Mucosa of gallbladder (tissue), 1 donor: ENCODE data around the gene NELFCD. TPM values are rescaled to one million over a fixed set of nuclear protein-coding genes. Genes with fewer than 3 reads are reported as not detected.
"Not testable (repeated sequence)": the region's sequence is repeated elsewhere in the genome, so short reads cannot be mapped to it uniquely, and the experiment has no call there.

ENCODE experiments used
- DNase-seq: peaks from one replicate; pipeline ENCODE4 v3.0.0-alpha.2; 2020; ENCODE audit warnings: low spot score
- total RNA-seq: library from RNA; stranded (reverse); gene quantifications from one replicate; pipeline ENCODE4 v1.2.1, GENCODE V29; 2021
- donor health status: DM: no; HTN: no; CAD: no.

Gene NELFCD, protein sequence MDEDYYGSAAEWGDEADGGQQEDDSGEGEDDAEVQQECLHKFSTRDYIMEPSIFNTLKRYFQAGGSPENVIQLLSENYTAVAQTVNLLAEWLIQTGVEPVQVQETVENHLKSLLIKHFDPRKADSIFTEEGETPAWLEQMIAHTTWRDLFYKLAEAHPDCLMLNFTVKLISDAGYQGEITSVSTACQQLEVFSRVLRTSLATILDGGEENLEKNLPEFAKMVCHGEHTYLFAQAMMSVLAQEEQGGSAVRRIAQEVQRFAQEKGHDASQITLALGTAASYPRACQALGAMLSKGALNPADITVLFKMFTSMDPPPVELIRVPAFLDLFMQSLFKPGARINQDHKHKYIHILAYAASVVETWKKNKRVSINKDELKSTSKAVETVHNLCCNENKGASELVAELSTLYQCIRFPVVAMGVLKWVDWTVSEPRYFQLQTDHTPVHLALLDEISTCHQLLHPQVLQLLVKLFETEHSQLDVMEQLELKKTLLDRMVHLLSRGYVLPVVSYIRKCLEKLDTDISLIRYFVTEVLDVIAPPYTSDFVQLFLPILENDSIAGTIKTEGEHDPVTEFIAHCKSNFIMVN
- total RNA-seq: 55.2 TPM

DNA sequence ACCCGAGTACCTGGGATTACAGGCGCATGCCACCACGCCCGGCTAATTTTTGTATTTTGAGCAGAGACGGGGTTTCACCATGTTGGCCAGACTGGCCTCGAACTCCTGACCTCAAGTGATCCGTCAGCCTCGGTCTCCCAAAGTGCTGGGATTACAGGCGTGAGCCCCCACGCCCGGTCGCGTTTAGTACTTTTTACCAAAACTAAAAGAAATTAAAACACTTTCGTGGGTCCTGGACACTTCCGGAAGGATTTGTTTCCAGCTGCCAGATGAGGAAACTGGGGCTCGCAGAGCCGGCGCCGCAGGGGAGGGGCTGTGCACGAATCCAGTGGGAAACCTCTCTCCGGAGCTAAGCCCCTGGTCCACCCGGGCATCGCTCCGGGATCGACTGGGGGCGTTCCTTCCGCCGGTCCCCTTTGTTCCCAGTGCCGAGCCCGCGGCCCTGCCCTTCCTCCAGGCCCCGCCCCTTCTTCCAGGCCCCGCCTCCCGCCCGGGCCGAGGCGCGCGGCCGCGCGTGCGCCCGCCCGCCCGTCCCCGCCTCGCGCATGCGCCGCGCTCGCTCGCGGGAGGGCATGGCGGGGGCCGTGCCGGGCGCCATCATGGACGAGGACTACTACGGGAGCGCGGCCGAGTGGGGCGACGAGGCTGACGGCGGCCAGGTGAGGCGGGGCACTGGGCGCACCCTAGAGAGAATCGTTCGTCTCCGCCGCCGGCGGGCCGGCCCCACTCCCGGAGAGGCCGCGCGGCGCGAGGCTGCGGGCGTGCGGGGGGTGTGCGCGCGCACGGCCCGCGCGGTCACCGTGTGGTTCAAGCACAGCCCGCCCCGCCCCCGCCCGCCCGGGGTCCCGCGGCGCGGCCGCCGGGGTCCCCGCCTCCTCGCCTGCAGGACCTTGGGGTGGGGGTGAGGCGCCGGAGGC is at the start of gene NELFCD:
TSS of gene NELFCD (plus strand) at position 546 of the 917 bp plus-strand sequence. CDS start at position 600, 54 bp downstream.
- peak; percentile 86 for DNase-seq

DNA sequence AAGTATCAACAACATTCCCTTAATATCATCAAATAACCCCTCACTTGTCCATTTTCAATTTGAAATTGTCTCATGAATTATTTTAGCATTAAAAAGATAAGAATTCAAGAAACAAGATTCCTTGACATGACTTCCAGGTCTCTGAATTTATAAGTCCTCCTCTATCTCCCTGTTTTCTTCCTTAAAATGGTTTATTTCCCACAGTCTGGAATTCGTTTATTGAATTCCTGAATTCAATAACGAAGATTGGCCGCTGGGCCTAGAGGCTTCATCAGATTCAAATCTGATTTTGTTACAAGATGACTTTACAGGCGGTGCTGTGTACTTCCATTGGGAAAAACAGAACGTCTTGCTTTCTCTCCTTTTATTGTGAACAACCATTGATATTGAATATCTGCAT is 48.9 kb upstream of the NELFCD start:
- no peak for DNase-seq

DNA sequence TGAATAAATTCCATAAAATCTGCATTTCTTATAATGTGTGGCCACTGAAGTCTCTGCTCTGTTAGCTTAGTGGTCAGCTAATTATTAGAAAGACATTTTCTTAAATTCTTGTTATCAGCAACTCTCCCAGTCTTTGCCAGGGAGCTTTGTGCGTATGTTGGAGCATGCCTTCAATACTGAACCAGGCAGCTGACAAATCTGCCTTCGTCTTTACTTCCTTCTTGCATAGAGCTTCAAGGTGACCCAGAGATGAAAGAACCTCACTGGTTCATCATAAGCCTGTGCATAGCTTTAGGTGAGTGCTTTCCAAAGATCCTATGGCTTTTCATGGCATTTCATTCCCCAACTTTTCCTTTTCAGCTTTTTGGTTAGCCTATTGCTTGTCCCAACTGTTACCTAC is 43.0 kb upstream of the NELFCD start:
- DNase-seq: no peak

DNA sequence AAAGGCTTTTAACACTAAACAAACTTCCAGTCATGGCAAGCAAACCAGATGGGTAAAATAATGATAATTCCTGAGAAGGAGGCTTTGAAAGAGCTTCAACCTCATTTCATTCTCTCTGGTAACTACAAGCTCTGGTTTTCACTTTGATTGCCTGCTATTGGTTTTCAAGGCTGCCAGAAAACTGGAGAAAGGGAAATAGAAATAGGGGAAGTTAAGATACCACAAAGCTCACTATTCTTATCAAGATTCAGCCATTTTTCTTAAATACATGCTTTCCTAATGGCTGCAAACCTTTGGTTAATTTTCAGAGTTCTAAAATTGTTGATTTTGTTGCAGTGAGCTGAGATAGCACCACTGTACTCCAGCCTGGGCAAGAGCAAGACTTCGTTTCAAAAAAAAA is 42.5 kb upstream of the NELFCD start:
- no peak for DNase-seq

DNA sequence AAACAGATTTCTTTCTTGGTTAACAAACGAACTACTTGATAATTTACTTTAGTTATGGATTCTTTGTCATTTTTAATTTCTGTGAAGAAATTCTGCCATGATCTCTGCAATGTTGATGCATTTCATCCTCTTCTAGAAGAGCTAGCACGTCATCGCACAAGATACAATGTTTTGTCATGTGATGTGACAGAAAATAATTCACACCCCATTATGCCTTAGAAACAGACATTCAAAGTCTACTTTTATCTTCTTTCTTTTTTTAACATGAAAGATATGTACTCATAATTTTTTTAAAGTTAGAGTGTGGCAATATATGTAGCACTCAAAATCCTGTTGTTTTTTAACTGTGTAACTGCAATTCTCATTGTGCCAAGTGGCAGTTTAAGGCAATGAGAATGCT is 39.6 kb upstream of the NELFCD start:
- DNase-seq: no peak

DNA sequence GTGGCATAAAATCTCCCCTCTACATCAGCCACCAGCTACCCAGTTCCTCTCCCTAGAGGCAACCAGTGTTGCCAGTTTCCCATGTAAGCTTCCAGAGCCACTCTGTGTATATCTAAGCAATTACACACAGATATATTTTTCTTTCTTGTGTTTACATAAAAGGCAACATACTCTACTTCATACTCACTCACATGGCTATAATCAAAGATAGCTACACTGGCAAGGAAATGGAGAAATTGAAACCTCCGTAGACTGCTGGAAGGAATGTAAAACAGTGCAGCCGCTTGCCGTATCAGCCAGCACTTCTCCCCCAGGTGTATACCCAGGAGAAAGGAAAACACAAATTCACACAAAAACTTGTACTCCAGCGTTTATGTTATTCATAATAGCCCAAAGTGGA is 38.5 kb upstream of the NELFCD start:
- DNase-seq: no peak

DNA sequence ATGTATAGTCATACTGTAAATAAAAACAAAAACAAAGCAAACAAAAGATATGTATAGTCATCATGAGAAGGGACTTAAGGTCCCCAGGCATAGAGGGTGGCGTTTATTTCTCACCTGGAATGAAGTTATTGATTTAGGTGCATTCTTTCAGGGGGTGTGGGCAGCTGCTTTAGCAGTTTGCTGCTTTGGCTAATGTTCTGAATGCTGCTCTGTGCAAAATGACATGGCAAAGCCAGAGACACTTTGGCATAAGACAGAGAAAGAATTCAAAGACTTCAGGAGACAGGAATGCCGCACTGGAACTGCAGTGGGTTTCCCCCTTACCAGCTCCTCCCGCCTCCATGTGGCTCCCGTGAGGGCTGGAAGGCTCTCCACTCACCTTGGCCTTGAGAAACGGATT is 36.4 kb upstream of the NELFCD start:
- peak; percentile 51 for DNase-seq

DNA sequence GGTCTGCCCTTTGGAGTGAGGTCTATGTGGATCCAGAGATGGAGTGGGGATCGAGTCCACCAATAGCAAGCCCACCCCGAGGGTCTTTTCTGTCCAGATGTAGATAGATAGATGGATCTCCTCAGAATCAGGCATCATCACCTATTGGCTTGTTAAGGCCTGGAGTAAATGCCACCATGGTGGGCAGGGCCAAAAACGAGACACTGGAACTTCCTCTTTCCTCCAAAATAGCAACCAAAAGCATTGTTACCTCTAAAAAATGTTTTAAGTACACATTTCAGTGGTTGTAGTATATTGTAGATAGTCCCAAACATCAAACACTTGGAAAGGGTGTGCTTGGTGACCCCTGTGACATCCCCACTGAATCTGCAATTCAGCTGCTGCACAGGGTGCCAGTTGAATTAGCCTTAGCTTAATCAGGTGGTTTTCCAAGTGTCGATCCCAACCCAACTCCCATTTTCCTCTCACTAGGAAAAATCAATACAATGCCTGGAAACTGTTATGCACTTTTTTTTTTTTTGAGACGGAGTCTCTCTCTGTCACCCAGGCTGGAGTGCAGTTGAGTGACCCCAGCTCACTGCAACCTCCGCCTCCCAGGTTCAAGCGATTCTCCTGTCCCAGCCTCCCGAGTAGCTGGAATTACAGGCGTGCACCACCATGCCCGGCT is 35.0 kb upstream of the NELFCD start:
- no peak for DNase-seq

DNA sequence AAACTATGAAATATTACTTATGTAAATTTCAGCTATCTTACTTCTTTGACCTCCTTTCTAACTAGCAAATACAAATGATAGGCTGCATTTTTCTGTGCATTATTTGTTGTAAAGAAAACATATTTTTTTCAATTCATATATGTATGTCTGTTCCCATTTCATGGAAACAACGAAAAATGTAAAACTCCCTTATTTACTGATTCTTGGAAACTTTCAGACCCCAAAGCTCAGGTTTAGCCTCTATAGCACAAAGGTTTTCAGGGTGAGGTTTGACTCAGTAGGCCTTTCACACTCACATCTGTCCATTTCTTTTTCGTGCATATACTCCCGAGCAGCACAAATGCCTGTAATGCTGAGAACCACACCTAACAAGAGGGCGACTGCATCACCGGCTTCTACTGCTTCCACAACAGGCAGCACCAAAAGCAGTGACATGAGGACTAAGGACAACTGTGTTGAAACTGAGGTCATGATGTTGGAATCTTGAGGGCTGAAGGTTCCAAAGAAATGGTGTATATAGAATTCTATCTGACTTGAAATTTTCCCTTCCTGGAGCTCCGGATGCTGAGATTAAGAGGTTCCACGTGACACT is 33.2 kb upstream of the NELFCD start:
- DNase-seq: not testable (repeated sequence)

DNA sequence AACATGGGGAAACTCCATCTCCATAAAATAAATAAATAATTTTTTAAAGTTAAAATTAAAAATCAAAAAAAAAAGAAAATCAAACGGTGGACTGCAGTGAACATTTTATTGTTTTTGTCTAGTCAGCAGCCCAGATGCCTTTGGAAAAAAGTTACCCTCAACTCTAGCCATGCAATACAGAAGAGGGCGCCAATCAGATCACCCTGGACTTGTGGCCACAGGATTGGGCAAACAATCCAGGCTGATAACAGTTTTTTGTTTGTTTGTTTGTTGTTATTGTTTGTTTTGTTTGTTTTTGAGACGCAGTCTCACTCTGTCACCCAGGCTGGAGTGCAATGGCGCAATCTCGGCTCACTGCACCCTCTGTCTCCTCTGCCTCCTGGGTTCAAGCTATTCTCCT is 30.5 kb upstream of the NELFCD start:
- no peak for DNase-seq

DNA sequence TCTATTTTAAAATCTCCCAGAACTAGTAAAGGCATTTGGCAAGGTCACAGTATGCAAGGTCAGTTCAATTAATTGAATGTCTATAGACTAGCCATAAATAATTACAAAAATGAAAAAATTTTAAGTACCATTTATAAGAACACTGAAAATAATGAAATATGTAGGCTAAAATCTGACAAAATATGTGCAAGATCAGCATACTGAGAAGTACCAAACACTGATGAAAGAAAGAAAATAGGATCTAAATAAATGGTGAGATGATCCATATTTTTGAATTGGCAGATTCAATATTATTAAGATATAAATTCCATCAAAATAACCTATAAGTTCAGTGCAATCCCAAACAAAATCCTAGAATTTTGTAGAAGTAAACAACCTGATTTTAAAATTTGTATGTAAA is 28.0 kb upstream of the NELFCD start:
- DNase-seq: no peak

DNA sequence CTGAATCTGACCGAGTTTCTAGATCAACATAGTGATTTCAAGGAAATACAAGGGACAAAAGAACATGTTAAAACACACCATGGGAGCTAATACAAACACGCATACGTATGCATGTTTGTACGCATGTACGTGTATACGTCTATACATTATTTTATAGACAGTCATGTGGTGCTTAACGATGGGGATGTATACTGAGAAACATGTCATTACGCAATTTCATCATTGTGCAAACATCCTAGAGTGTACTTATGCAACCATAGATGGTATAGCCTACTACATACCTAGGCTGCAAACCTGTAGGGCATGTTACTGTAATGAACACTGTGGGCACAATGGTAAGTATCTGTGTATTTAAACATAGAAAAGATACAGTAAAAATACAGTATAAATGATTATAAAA is 25.0 kb upstream of the NELFCD start:
- DNase-seq: no peak

DNA sequence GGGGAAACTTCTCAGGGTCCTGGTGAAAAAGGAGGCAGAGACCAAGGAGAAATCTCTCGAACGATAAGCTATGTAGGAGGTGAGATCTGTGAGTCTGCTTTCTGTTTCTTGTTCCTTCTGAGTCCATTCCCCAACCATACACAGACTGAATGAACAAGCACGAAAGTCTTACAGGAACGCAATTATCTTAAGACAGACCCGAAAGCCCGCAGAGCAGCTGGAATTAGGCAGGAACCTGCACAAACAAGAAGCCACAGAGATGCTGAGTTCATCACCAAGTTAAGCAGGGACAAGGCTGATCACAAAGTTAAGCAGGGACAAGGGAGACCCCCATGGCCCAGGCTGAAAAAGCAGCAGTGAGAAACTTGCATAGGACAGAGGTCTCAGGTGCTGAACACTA is 21.4 kb upstream of the NELFCD start:
- no peak for DNase-seq

DNA sequence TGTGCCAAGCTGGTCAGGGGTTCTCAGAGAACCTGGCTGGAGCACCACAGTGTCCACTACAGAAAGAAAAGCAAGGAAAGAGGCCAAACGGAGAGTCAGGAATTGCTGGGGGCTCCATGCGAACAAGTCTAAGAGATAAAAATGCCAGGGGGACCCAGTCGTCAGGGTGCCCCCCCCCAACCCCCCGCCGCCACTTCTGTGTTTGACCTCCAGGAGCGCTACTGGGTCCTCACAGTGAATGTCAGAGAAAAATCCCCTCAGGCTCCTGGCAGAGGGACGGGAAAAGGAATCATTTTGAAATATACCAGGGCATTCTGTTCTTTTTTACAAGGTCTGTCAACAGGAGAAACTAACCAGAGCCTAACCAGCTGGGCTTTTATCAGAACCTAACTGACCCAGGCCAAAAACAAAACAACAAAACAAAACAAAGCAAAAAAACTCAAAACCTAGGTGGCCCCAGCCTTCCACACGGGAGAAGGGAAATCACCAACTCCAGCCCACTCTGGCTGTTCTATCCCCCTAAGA is 17.9 kb upstream of the NELFCD start:
- DNase-seq: no peak

DNA sequence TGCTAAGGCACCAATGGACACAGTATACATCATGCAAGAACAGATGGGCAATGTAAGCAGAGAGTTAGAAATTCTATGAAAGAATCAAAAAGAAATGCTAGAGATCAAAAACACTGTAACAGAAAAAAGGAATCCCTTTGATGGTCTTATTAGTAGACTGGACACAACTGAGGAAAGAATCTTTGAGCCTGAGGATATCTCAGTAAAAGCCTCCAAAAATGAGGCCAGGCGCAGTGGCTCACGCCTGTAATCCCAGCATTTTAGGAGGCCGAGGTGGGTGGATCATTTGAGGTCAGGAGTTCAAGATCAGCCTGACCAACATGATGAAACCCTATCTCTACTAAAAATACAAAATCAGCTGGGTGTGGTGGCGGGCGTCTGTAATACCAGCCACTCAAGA is 17.1 kb upstream of the NELFCD start:
- not testable (repeated sequence) for DNase-seq

DNA sequence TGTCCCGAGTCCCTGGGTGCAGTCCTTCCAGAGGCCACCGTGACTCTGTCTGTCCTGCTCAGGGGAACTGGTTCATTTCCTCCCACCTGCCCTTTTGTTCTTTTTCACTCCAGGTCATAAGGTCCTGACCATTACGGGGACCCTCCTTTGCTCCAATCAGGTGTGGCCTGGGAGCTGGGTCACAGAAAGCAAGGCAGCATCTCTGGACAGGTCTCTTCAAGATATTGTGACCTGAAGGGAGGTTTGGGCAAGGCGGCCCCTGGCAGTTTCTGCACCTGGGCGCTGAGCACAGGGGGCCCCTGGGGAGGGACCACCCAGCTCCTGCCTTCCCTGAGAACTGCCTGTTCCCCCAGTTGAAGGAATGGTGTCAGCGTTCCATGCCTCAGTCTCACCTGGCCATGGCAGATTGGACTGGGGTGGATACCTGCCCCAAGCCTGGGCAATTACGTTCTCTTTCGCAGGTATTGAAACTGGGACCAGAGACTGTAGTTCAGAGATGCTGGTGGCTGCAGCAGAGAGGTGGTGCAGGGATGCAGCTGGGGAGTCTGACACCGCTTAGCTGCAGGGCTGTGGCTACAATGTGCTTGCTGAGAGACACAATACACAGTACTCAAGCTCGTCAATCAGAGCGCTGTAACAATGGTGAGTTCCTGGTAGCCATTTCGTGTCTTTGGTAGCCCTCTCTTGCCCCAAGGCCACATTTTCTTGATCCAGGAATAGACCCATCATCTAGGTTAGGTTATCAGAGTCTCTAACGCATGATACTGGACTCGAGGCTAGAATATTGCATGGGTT is 15.6 kb upstream of the NELFCD start:
- no peak for DNase-seq

DNA sequence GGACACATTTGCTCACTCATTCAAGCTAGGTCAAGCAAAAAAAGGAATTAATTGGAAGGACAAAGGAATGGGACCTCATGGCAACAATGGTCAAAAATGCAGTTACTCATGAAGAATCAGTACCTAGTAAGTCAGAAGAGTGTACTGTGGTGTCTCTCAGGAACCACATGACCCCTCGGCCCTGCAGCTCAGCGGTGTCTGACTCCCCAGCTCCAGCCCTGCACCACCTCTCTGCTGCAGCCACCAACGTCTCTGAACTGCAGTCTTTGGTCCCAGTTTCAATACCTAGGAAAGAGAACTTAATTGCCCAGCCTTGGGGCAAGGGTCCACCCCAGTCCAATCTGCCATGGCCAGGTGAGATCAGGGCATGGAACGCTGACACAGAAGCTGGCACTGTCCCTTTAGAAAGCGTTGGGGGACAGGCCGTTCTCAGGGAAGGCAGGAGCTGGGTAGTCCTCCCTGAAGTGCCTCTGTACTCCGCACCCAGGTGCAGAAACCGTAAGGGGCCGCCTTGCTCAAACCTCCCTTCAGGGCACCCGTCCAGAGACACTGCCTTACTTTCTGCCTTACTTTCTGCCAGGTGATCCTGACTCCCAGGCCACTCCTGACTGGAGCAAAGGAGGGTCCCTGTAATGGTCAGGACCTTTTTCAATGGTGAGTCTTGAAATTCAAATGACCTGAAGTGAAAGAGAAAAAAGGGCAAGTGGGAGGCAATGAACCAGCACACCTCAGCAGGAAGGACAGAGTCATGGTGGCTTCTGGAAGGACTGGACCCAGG is 13.2 kb upstream of the NELFCD start:
- no peak for DNase-seq

DNA sequence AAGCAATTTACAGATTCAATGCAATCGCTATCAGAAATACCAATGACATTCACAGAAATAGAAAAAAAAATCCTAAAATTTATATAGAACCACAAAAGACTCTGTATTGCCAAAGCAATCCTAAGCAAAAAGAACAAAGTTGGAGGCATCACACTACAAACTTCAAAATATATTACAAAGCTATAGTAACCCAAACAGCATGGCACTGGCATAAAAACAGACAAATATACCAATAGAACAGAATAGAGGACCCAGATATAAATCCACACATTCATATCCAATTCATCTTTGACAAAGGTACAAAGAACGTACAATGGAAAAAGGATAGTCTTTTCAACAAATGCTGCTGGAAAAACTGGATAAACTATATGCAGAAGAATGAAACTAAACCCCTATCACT is 11.6 kb upstream of the NELFCD start:
- no peak for DNase-seq

DNA sequence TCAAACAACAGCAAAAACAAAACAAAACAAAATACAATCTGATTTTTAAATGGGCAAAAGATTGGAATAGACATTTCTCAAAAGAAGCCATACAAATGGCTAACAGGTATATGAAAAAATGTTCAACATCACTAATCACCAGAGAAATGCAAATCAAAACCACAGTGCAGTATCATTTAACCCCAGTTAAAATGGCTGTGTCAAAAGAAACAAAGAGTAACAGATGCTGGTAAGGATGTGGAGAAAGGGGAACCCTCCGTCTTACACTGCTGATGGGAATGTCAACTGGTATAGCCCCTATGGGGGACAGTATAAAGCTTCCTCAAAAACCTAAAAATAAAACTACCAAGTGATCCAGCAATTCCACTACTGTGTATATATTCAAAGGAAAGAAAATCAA is 10.9 kb upstream of the NELFCD start:
- DNase-seq: no peak

DNA sequence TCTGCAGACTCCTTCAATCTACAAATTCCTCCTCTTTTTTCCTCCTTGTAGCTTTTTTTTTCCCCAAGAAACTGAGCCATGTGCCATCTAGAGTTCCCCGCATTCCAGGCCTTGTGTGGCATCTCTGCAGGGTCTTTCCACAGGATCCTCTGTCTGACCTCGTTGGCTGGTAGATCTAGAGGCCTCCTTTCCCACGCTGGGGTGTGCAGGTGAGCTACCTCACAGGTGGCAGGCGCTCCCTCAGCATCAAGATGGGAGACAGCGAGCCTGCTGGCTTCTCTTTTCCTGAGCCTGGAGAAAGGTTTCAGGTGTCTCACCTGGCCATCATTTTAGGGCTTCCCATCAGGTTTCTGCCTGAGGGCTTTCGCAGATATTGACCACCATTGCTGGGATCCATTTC is 9.6 kb upstream of the NELFCD start:
- no peak for DNase-seq
